Adipocyte (in vitro differentiated cells): ENCODE data around the gene CSGALNACT2.

ENCODE experiments used
- DNase-seq: peaks from one replicate; pipeline ENCODE4 v3.0.0-alpha.2; 2015; ENCODE audit warnings: low read depth
- H3K27me3 ChIP-seq: replicated peaks from 2 replicates; pipeline ENCODE4 v1.7.0; 2013; ENCODE audit warnings: mild to moderate bottlenecking, low read length, moderate library complexity; ENCODE audit not compliant: control insufficient read depth, insufficient read depth
- H3K36me3 ChIP-seq: 2 replicates; pipeline ENCODE4 v1.7.0; 2013; ENCODE audit warnings: low read length, mild to moderate bottlenecking, moderate library complexity; ENCODE audit not compliant: control insufficient read depth, insufficient read depth, severe bottlenecking
- H3K4me1 ChIP-seq: 2 replicates; pipeline ENCODE4 v1.7.0; 2013; ENCODE audit warnings: mild to moderate bottlenecking, low read length, moderate library complexity; ENCODE audit not compliant: control insufficient read depth, insufficient read depth
- H3K4me3 ChIP-seq: 2 replicates; pipeline ENCODE4 v1.7.0; 2013; ENCODE audit warnings: mild to moderate bottlenecking, low read length, moderate library complexity
- H3K9ac ChIP-seq: 2 replicates; pipeline ENCODE4 v1.7.0; 2013; ENCODE audit warnings: mild to moderate bottlenecking, low read length, moderate library complexity
- H3K9me3 ChIP-seq: 2 replicates; pipeline ENCODE4 v1.7.0; 2013; ENCODE audit warnings: mild to moderate bottlenecking, low read length, moderate library complexity; ENCODE audit not compliant: control insufficient read depth

CSGALNACT2 gene

DNA sequence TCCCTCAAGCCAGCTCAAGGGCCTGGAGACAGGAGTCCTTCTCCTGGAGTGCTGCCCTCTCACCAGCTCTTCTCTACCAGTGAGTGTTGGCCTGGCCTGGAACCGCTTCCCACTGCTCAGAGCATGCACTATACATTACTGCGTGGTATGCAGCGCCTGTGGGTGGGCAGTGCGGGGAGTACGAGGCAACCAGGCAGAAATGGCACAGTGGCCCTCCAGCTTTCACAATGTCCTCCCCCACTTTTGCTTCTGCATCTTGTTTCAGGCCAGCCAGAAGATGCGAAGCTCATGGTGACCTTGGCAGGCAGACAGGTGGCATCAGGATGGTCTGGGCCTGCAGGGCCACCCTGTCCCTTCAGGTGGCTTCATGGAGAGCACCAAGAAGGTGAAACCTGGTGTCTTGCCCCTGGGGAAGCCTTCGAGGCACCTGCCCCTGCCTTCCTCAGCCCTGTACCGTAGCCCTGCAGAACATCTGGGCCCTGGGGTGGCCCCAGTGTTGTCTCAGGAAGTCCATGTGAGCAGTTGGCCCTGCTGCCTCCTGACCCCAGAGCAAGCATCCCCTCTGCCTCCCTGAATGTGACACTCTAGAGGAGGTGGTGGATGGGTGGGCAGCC lies 92.8 kb downstream of the CSGALNACT2 start:
- Histone ChIP-seq H3K9ac (no peak overlapping the region), H3K4me1 (no peaks in the 10 kb centered on the region), H3K36me3 (no peaks in the 10 kb centered on the region), H3K27me3 (peaks cover 63% of the 10 kb centered on the region), H3K4me3 (no peak overlapping the region), H3K9me3 (no peaks in the 10 kb centered on the region)
- DNase-seq: no peak

DNA sequence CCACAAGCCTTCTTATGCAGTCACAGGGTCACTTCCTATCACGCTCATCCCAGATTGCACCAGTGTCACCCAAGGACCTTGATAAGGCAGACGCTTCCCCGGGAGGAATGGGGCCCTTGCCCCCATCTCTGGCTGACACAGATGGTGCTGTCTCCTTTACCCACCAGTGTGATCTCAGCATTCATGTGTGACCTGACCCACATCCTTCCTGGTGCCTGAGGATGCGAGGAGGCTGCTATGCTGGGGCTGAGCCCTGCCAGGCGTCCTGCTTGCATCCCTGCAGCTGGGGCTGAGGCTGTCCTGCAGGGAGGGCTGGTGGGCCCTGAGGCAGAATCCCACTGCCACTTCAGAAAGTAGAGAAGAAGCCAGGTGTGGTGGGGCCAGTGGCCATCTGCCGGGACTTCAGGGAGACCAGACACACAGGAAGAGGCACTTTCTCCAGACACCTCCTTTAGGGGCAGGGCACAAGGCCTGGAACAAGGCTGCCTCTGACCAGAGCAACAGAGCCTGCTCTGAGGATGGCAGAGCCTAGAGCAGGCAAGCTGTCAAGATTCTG lies 93.4 kb downstream of the CSGALNACT2 start:
- Histone ChIP-seq H3K36me3 (no peaks in the 10 kb centered on the region), H3K4me1 (no peaks in the 10 kb centered on the region), H3K27me3 (peaks cover 61% of the 10 kb centered on the region), H3K4me3 (no peak overlapping the region), H3K9ac (no peak overlapping the region), H3K9me3 (no peaks in the 10 kb centered on the region)
- no peak for DNase-seq

DNA sequence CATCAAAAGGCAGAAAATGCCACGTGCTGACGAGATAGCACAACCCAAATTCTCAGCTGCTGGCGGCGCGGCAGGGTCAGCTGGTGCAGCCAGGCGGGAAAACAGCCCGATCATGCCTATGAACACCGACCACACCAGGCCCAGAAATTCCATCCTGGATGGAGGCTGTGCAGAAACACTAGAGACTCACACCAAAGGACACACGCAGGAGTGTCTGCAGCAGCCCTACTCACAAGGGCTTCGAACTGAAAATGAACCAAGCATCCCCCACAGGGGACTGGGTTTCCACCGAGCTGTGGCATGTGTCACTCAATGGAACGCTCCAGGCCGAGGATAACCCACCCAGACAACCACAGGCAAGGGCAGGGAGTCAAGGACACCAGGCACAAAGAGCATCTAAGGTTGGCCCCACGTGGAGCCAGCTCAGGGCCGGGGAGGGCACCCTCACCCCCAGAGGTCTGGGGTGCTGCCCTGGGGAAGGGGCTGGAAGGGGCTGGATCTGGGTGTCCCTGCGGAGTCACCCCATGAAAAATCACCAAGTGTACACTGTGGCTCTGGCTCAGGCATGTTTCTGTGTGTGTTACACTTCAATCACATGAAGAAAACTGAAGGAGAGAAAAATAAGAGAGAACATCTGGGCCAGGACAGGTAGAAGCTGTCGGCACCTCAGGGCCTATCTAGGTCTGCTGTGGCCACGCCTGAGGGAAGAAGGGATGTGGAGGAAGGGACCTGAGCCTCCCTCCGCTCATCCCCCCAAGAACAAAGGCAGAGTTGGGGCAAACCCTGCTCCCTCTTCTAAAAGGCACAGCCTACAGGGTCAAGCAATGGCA lies 95.6 kb downstream of the CSGALNACT2 start:
- DNase-seq: no peak
- Histone ChIP-seq H3K36me3 (no peaks in the 10 kb centered on the region), H3K9me3 (no peaks in the 10 kb centered on the region), H3K27me3 (peaks cover 39% of the 10 kb centered on the region), H3K4me1 (no peaks in the 10 kb centered on the region), H3K4me3 (no peak overlapping the region), H3K9ac (no peak overlapping the region)

DNA sequence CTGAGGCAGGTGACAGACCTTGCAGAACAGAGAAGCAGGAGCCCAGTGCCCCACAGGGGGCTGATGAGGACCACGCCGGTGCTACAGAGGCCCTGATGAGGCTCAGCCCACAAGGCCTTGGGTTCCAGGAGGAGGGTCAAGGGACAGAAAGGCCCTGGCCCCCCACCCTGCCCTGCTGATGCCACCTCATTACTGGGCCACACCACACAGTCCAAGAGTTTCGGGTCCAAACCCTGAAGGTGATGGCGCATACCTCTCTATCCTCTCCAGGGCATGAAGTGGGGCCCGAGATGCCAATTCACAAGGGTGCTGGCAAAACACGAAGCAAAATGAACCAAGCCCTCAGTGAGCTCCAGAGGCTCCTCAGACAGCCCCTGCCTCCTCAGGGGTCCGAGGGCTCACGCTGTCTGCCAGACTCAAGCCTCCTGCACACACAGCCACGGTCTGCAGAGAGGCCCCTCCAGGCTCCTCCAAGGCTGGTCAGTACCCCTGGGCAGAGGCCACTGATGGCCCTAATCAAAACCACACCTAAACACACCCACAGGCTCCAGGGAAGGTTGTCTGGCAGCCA lies 96.3 kb downstream of the CSGALNACT2 start:
- DNase-seq: no peak
- no peak overlapping the region for H3K4me3 ChIP-seq
- no peaks in the 10 kb centered on the region for H3K4me1 ChIP-seq
- no peaks in the 10 kb centered on the region for H3K36me3 ChIP-seq
- H3K9ac ChIP-seq: no peak overlapping the region
- H3K9me3 ChIP-seq: peaks cover 2% of the 10 kb centered on the region
- H3K27me3 ChIP-seq: peaks cover 33% of the 10 kb centered on the region
